ENCODE data around the gene RGPD3.

DNA sequence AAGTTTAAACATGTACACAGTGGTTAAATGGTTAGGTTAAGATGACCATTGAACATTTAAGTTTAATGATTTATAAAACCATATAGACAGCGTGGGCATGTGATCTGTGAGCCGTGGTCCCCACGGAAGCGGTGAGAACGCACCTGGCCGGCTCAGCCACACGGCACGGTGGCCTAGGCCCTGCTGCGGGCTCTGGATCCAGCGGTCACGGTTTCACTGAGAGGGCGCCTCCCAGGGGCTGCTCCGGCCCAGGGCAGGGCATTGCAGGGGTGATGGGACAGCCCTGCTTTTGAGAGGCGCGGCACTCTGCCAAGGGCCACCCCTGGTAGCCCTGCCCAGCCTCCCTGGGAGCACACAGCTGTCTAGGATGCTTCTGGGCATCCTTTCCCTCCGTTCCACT is 124.9 kb downstream of the RGPD3 start:
- TF ChIP-seq, protein P1, sequence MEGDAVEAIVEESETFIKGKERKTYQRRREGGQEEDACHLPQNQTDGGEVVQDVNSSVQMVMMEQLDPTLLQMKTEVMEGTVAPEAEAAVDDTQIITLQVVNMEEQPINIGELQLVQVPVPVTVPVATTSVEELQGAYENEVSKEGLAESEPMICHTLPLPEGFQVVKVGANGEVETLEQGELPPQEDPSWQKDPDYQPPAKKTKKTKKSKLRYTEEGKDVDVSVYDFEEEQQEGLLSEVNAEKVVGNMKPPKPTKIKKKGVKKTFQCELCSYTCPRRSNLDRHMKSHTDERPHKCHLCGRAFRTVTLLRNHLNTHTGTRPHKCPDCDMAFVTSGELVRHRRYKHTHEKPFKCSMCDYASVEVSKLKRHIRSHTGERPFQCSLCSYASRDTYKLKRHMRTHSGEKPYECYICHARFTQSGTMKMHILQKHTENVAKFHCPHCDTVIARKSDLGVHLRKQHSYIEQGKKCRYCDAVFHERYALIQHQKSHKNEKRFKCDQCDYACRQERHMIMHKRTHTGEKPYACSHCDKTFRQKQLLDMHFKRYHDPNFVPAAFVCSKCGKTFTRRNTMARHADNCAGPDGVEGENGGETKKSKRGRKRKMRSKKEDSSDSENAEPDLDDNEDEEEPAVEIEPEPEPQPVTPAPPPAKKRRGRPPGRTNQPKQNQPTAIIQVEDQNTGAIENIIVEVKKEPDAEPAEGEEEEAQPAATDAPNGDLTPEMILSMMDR (IDR thresholded peaks at IDR 0.05), result no peak
- TF ChIP-seq POLR2AphosphoS5 (IDR thresholded peaks at IDR 0.05), result no peak
- TF ChIP-seq POLR2A (IDR thresholded peaks at IDR 0.05), result no peak
- no peak for TF ChIP-seq EP300 (IDR thresholded peaks at IDR 0.05)
